B cell (primary cell): ENCODE measurements around the gene COLEC12. TPM values are rescaled to one million over a fixed set of nuclear protein-coding genes. Genes with fewer than 3 reads are reported as not detected.

Experiments used
- ATAC-seq: fragments of 200-7000 bp; cut with Tn5 transposase; one replicate; pipeline ENCODE4 v1.10.0; 2021; ENCODE audit warnings: low read depth, mild to moderate bottlenecking, moderate number of reproducible peaks, moderate library complexity
- CTCF ChIA-PET: fragments of 350-600 bp; sonication (Branson Sonifier 250); formaldehyde crosslinking; loops from one replicate; lab custom pipeline; 2021; ENCODE audit warnings: antibody characterized with exemption, inconsistent platforms; lab: Charles Lee
- POLR2A ChIA-PET: fragments of 350-600 bp; sonication (Branson Sonifier 250); formaldehyde crosslinking; loops from one replicate; lab custom pipeline; 2021; ENCODE audit warnings: antibody characterized with exemption; lab: Charles Lee
- DNase-seq: peaks from one replicate; pipeline ENCODE4 v3.0.0; 2013
- H2AFZ ChIP-seq: 2 replicates; pipeline ENCODE4 v1.6.1; 2012; ENCODE audit warnings: mild to moderate bottlenecking, low read depth, low read length; ENCODE audit not compliant: insufficient read depth, poor library complexity, severe bottlenecking
- H3K27ac ChIP-seq, 2 donors: 1 replicate in 1 of 2; 2 replicates in 1 of 2; pipeline ENCODE4 v1.5.1; 2012 to 2013; ENCODE audit warnings: low read length in 2 of 2, mild to moderate bottlenecking in 2 of 2, moderate library complexity in 1 of 2
- H3K27me3 ChIP-seq, 4 experiments: fragments of 200-600 bp in 1 of 4; sonication (generic) in 1 of 4; replicated peaks in 1 of 4; 1 replicate in 2 of 4; 2 replicates in 2 of 4; pipeline versions ENCODE4 v1.6.1 to v1.7.0; 2013 to 2016; ENCODE audit warnings: low read length in 3 of 4, mild to moderate bottlenecking in 2 of 4, mixed read lengths in 1 of 4, moderate library complexity in 1 of 4; ENCODE audit not compliant: insufficient read depth in 4 of 4, control insufficient read depth in 3 of 4; ENCODE audit errors: control extremely low read depth in 1 of 4
- H3K36me3 ChIP-seq, 2 experiments: replicated peaks in 1 of 2; 1 replicate in 1 of 2; 2 replicates in 1 of 2; pipeline versions ENCODE4 v1.6.1 to v1.7.1; 2013; ENCODE audit warnings: low read length in 1 of 2; ENCODE audit not compliant: insufficient read depth in 2 of 2, control insufficient read depth in 1 of 2; ENCODE audit errors: control extremely low read depth in 1 of 2, extremely low read depth in 1 of 2
- H3K4me1 ChIP-seq, 2 donors: fragments of 200-600 bp in 1 of 2; sonication (generic) in 1 of 2; 1 replicate in 1 of 2; 2 replicates in 1 of 2; pipeline versions ENCODE4 v1.5.1 to v1.6.1; 2013 to 2017; ENCODE audit warnings: low read length in 2 of 2; ENCODE audit not compliant: control insufficient read depth in 2 of 2, insufficient read depth in 2 of 2
- H3K4me2 ChIP-seq: replicated peaks from 2 replicates; pipeline ENCODE3; 2012; ENCODE audit warnings: mild to moderate bottlenecking, low read depth, low read length; ENCODE audit not compliant: poor library complexity, severe bottlenecking
- H3K4me3 ChIP-seq, 5 experiments: fragments of 200-600 bp in 1 of 5; sonication (generic) in 1 of 5; 1 replicate in 3 of 5; 2 replicates in 2 of 5; pipeline versions ENCODE4 v1.5.1 to v1.7.0; 2011 to 2016; ENCODE audit warnings: low read length in 4 of 5, mild to moderate bottlenecking in 4 of 5, low read depth in 2 of 5, control low read depth in 1 of 5, moderate library complexity in 1 of 5; ENCODE audit not compliant: insufficient read depth in 1 of 5; ENCODE audit errors: control extremely low read depth in 1 of 5, extremely low read depth in 1 of 5
- H3K79me2 ChIP-seq: fragments of 200-600 bp; sonication (generic); one replicate; pipeline ENCODE4 v1.6.0; 2016; ENCODE audit warnings: low read length; ENCODE audit not compliant: control insufficient read depth, insufficient read depth
- H3K9ac ChIP-seq: fragments of 200-600 bp; sonication (generic); 2 replicates; pipeline ENCODE4 v1.6.1; 2017; ENCODE audit warnings: mild to moderate bottlenecking, low read length, moderate library complexity
- H3K9me3 ChIP-seq, 3 donors: one replicate each; pipeline versions ENCODE4 v1.6.1 to v1.7.1; 2013; ENCODE audit warnings: low read length in 2 of 3; ENCODE audit not compliant: control insufficient read depth in 2 of 3, insufficient read depth in 1 of 3; ENCODE audit errors: control extremely low read depth in 1 of 3
- H4K20me1 ChIP-seq: 2 replicates; pipeline ENCODE4 v1.6.0; 2012; ENCODE audit warnings: mild to moderate bottlenecking, low read length; ENCODE audit not compliant: insufficient read depth, control insufficient read depth, poor library complexity, severe bottlenecking
- H3K27ac Mint-ChIP-seq: one replicate; pipeline ENCODE4 v1.8.0; 2021; ENCODE audit warnings: mixed read lengths
- H3K27me3 Mint-ChIP-seq: one replicate; pipeline ENCODE4 v1.8.0; 2021; ENCODE audit warnings: mixed read lengths
- H3K4me1 Mint-ChIP-seq: one replicate; pipeline ENCODE4 v1.8.0; 2021; ENCODE audit warnings: mixed read lengths
- H3K4me3 Mint-ChIP-seq: one replicate; pipeline ENCODE4 v1.8.0; 2021; ENCODE audit warnings: mixed read lengths
- H3K9me3 Mint-ChIP-seq: one replicate; pipeline ENCODE4 v1.8.0; 2022; ENCODE audit warnings: mixed read lengths; ENCODE audit not compliant: insufficient read depth
- EZH2 ChIP-seq: IDR thresholded peaks from 2 replicates; pipeline ENCODE4 v1.6.1; 2012; ENCODE audit warnings: borderline replicate concordance, low read depth, mild to moderate bottlenecking, moderate library complexity, low read length; ENCODE audit not compliant: insufficient read depth, poor library complexity, severe bottlenecking
- WGBS: methylation state at CpG from one replicate; pipeline ENCODE4 v1.1.5; 2013; ENCODE audit warnings: missing lambda C conversion rate; ENCODE audit not compliant: insufficient coverage; 5-methylcytosine and 5-hydroxymethylcytosine counted together
- intact Hi-C: fragments of 100-400 bp; cut with micrococcal nuclease; formaldehyde crosslinking; loops from one replicate; pipeline ENCODE4 v1.10.0; 2022
- polyA plus RNA-seq: library from polyadenylated mRNA; depleted of rRNA; stranded (reverse); fragments of >200 nt; gene quantifications from 2 replicates; pipeline ENCODE4 v1.2.3, GENCODE V29; 2012
- total RNA-seq, 2 donors: library from RNA; stranded (reverse); fragments of 120-200 nt in 1 of 2; gene quantifications; 1 replicate in 1 of 2; 2 replicates in 1 of 2; pipeline versions ENCODE4 v1.2.3 to v1.2.4, GENCODE V29; 2013 to 2022
- TF ChIP-seq, protein P1 (sequence below): fragments of 200-600 bp; IDR thresholded peaks from one replicate; pipeline ENCODE4 v1.8.0; 2022; ENCODE audit warnings: antibody characterized with exemption, mild to moderate bottlenecking

Gene COLEC12
- total and polyA plus RNA-seq, 2 donors (not counting 1 experiment from before 2014, with no cell fraction given): not detected

DNA sequence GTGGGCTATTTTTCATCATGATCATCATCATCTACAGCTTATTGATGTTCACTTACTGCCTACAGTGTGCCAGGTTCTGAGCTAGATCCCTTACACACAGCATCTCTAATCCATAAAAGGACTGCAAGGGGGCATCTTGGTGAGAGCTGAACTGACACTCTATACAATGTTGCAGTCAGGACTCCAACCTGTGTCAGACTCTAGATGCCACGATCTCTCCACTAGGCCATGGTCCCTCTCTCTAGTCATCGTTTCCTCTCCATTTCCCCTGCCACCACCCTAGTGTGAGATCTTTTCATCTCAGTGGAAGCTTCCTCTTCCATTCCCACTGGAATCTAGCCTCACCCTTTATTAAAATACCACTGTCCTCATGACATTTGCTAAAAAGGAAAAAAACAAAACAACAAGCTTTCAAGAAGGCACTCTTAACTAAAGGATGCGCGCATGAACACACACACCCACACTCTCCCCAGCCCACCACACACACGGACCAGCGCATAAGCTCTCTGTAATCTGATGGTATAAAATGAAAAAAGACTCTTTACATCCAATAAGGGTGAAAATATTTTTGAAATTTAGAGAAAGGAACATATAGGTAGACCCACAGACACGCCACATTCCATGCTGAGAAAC is 139.3 kb downstream of the COLEC12 start:
- Mint-ChIP-seq H3K4me3 (peak overlapping the region; percentile 58), H3K9me3 (no peaks in the 10 kb centered on the region), H3K27me3 (no peaks in the 10 kb centered on the region), H3K4me1 (peaks cover 17% of the 10 kb centered on the region), H3K27ac (peak overlapping the region; percentile 76)
- Histone ChIP-seq H3K4me2 (peak overlapping the region; percentile 24), H2AFZ (peak overlapping the region; percentile 23), H4K20me1 (no peaks in the 10 kb centered on the region), H3K4me1 (peaks cover 10 to 28% of the 10 kb centered on the region in 2 donors), H3K9me3 (no peaks in the 10 kb centered on the region), H3K9ac (peak overlapping the region; percentile 18), H3K27ac (no peak overlapping the region), H3K4me3 (no peak overlapping the region), H3K27me3 (no peaks in the 10 kb centered on the region), H3K36me3 (no peaks in the 10 kb centered on the region), H3K79me2 (no peaks in the 10 kb centered on the region)
- WGBS: 30% methylated on average over 2 of the region's 7 CpGs
- no peak for DNase-seq
- intact Hi-C loops: no loop called here
- ATAC-seq: no peak
- CTCF ChIA-PET: no interaction called here
- POLR2A ChIA-PET: no interaction called here
- no peak for TF ChIP-seq EZH2
- TF ChIP-seq, protein P1, sequence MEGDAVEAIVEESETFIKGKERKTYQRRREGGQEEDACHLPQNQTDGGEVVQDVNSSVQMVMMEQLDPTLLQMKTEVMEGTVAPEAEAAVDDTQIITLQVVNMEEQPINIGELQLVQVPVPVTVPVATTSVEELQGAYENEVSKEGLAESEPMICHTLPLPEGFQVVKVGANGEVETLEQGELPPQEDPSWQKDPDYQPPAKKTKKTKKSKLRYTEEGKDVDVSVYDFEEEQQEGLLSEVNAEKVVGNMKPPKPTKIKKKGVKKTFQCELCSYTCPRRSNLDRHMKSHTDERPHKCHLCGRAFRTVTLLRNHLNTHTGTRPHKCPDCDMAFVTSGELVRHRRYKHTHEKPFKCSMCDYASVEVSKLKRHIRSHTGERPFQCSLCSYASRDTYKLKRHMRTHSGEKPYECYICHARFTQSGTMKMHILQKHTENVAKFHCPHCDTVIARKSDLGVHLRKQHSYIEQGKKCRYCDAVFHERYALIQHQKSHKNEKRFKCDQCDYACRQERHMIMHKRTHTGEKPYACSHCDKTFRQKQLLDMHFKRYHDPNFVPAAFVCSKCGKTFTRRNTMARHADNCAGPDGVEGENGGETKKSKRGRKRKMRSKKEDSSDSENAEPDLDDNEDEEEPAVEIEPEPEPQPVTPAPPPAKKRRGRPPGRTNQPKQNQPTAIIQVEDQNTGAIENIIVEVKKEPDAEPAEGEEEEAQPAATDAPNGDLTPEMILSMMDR: no peak

DNA sequence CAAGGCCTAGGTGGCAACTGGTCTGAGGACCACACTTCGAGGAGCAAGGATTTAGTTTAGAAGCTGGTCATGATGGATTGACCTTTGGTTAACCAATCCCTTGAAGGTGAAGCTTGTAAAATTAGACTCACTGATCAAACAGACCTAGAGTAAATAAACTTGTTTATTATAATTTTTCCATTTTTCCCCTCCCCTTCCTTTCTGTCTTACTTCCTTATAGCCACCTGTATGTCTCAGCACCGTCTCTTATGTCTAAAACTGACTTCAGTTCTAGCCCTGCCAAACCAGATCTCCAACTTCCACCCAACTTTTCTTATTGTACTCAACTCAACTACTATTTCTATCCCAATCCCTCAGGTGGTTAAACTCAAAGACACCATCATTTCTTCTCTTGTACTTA is 139.8 kb downstream of the COLEC12 start:
- intact Hi-C loops: no loop called here

More for the DNA sequence above, 139.8 kb downstream of the COLEC12 start:
- CTCF ChIA-PET: no interaction called here
- H3K27ac Mint-ChIP-seq: peak overlapping the region; percentile 8
- no peak for ATAC-seq
- Histone ChIP-seq H3K4me3 (no peak overlapping the region), H3K36me3 (no peaks in the 10 kb centered on the region), H3K4me1 (peaks cover 10 to 28% of the 10 kb centered on the region in 2 donors), H3K27ac (no peak overlapping the region), H4K20me1 (no peaks in the 10 kb centered on the region), H2AFZ (peak overlapping the region; percentile 23), H3K27me3 (no peaks in the 10 kb centered on the region), H3K9ac (no peak overlapping the region), H3K4me2 (peak overlapping the region; percentile 24), H3K79me2 (no peaks in the 10 kb centered on the region), H3K9me3 (no peaks in the 10 kb centered on the region)
- H3K4me3 Mint-ChIP-seq: no peak overlapping the region
- H3K27me3 Mint-ChIP-seq: peaks cover 5% of the 10 kb centered on the region
- POLR2A ChIA-PET: no interaction called here
- TF ChIP-seq EZH2: no peak
- TF ChIP-seq, protein P1: no peak
- DNase-seq: no peak
- peaks cover 17% of the 10 kb centered on the region for H3K4me1 Mint-ChIP-seq
- WGBS: 55% methylated on average over 2 of the region's 2 CpGs
- no peaks in the 10 kb centered on the region for H3K9me3 Mint-ChIP-seq
